Head of caudate nucleus (tissue), 42 donors: ENCODE data around the gene MINDY4.

Experiments used
- DNase-seq, 42 donors: peaks; one replicate each; pipeline versions ENCODE4 v3.0.0 to v3.0.0-alpha.2; 2020 to 2021; ENCODE audit warnings: mixed read lengths in 7 of 42
- intact Hi-C: fragments of 100-400 bp; cut with DNase I; formaldehyde crosslinking; loops from one replicate; pipeline ENCODE4 v1.15.0; 2022

The MINDY4 gene

DNA sequence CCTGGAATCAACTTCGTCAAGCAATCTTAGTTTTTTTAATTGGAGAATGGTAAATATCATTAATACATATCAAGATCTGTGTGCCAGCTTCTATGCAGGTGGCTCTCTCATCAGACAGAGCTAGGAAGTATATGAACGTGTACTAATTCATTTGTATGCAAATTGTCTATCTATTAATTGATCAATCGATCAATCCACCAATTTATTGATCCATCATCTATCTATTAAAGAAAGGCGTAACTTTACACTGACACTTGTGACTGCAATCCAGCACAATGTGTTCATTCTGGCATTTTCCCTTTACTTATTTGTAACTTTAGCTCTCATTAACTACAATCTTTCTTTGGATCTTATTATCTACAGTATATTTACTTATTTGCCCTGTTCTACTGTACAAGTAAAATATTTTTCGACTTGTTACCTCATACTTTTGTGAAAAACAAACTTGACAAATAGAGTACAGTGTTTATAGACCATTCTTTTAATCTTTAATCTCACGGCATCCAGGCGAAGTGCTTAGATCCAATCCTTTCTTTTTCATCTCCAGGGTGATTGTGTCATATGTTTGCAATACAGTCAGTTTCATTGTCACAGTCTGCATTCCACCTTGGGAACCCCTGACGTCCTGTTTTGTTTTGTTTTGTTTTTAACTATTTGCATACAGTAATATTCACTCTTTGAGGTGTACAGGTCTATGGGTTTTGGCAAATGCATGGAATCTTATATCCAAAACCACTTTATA lies 170.5 kb downstream of the MINDY4 start:
- no peak for DNase-seq
- intact Hi-C loops: no loop called here
